HG02571 (cell line): Measurements from ENCODE around the gene PAWR.
A peak's percentile ranks its signal among the peaks of the same experiment; 100 is the strongest.
"Not testable (repeated sequence)": the region's sequence is repeated elsewhere in the genome, so short reads cannot be mapped to it uniquely, and the experiment has no call there.

ENCODE experiments used
- ATAC-seq: cut with Tn5 transposase; IDR thresholded peaks from one replicate; pipeline ENCODE4 v1.9.1; 2021; ENCODE audit warnings: mild to moderate bottlenecking, moderate library complexity; ENCODE audit not compliant: unreplicated experiment

Gene PAWR

GRCh38 chr12:79555028-79555925 lies 135.5 kb downstream of the PAWR start:
- ATAC-seq, result no peak

DNA sequence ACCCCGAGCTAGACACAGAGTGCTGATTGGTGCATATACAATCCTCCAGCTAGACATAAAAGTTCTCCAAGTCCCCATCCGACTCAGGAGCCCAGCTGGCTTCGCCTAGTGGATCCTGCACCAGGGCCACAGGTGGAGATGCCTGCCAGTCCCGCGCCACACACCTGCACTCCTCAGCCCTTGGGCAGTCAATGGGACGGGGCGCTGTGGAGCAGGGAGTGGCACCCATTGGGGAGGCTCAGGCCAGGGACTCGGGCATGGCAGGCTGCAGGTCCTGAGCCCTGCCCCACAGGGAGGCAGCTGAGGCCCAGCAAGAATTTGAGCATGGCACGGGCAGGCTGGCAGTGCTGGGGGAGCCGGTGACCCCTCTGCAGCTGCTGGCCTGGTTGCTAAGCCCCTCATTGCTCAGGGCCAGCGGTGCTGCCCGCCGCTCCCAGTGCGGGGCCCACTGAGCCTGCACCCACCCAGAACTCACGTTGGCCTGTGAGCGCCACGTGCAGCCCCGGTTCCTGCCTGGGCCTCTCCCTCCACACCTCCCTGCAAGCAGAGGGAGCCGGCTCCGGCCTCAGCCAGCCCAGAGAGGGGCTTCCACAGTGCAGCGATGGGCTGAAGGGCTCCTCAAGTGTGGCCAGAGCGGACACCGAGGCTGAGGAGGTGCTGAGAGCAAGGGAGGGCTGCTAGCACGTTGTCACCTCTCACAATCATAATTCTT lies 136.7 kb downstream of the PAWR start:
- ATAC-seq, result no peak

DNA sequence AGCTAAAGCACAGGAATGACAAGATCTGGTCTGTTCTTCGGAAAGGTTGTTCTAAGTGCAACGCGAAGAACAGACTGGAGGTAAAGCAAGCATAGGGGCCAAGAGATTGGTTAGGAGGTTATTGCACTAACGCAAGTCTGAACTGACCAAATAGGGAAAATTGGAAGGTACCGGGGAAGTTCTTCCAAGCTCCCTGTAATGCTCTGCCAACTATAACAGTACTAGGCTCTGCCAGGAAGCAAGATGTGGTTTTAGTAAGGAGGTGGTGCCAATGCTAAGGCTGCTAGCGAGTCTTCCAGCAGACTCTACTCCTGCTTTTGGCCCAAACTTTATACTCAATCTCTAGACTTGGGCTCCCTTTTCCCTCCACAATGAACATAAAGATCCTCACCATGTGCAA lies 138.6 kb downstream of the PAWR start:
- ATAC-seq, result no peak

- no peak for ATAC-seq
Measured at GRCh38 chr12:79549531-79550271, 141.1 kb downstream of the PAWR start.

GRCh38 chr12:79548610-79548924 lies 142.2 kb downstream of the PAWR start:
- no peak for ATAC-seq

- ATAC-seq, result peak; percentile 72
Measured at GRCh38 chr12:79547735-79548609, 142.8 kb downstream of the PAWR start.

DNA sequence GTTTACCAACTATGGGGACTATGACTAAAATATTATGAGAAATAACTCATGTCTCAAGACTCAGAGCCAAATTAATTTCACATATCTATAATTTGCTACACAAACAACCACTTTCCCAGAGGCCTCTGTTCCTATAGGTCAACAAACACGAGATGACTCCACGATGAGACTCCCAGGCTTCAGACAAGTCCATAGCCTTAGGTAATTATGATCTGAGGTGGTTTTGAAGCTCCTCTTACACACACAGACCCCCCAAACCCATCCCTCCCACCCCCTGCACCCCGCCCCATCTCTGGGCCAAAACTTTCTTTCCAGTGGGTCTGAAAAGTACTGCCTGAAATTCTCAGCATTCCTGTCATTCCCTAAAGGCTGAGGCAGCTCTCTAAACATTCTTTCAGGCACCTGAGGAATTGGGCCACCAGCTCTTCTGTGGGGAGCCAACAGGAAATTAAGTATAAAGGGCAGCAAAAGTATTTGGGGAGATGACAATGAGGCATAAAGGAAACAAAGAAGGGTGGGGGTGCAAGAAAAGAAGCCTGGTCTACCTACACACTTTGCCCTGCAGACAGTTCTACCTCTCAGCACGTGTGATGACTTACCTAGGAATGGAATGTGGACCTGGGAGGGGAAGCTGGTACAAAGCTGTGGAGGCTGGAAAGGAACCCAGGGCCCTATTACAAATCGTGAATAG lies 143.6 kb downstream of the PAWR start:
- ATAC-seq, result no peak

DNA sequence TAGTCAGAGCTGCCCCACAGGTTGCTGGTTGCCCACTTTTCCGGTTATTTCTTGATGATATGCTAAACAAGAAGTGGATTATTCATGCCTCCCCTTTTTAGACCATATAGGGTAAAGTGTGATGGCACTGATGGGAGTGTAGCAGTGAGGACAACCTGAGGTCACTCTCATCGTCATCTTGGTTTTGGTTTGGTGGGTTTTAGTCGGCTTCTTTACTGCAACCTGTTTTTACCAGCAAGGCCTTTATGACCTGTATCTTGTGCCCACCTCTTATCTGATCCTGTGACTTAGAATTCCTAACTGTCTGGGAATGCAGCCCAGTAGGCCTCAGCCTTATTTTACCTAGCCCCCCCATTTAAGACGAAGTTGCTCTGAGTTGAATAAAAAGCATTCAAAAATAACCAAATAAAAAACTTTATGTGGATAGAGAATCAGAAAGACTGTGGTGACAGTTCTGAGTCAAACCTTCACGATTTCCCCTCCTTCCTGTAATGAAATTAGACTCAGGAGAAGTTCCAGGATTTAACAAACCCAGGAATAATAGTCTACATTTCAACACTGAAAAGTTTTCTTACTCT lies 144.2 kb downstream of the PAWR start:
- ATAC-seq, result no peak

- not testable (repeated sequence) for ATAC-seq
Measured at GRCh38 chr12:79544439-79544838, 146.3 kb downstream of the PAWR start.

DNA sequence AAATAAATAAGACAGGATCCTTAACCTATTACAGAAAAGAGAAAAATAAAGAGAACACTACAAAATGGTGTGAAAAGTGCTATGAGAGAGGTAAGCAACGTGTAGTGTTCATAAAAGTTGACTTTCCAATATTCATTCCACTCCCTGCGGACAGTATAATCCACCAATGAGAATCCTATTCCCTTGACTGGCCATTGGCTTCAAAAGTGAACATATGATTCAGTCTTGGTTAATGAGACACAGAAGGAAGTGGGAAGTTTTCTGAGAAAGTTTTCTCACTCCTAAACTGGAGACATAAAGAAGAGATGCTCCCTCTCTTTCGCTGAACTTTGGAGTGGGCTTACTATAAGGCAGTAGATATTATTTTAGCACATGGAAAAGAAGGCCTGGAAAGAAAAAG lies 153.1 kb downstream of the PAWR start:
- no peak for ATAC-seq

GRCh38 chr12:79535751-79536150 lies 155.0 kb downstream of the PAWR start:
- no peak for ATAC-seq
